ENCODE measurements around the gene PODXL2.

Gene PODXL2

GRCh38 chr3:127715532-127715931 is 86.5 kb downstream of the PODXL2 start:
- H3K36me3 ChIP-seq (ENCODE audit: control insufficient read depth, insufficient read depth, low read length) = no peaks in the 10 kb centered on the region
- peaks cover 6% of the 10 kb centered on the region for H3K4me1 ChIP-seq (ENCODE audit: control insufficient read depth, insufficient read depth, low read length)

GRCh38 chr3:127716384-127716783 is 87.4 kb downstream of the PODXL2 start:
- Histone ChIP-seq H3K27me3 (ENCODE audit: control insufficient read depth, insufficient read depth, low read length) (no peaks in the 10 kb centered on the region), H3K9me3 (ENCODE audit: control insufficient read depth, low read length) (no peaks in the 10 kb centered on the region), H3K4me1 (ENCODE audit: control insufficient read depth, insufficient read depth, low read length) (peaks cover 6% of the 10 kb centered on the region), H3K36me3 (ENCODE audit: control insufficient read depth, insufficient read depth, low read length) (no peaks in the 10 kb centered on the region), H3K4me3 (ENCODE audit: low read length) (no peak overlapping the region), H3K9ac (ENCODE audit: low read length) (no peak overlapping the region)

More at GRCh38 chr3:127715532-127715931, 86.5 kb downstream of the PODXL2 start:
- H3K9ac ChIP-seq (ENCODE audit: low read length) = no peak overlapping the region
- no peak overlapping the region for H3K4me3 ChIP-seq (ENCODE audit: low read length)
- H3K9me3 ChIP-seq (ENCODE audit: control insufficient read depth, low read length) = no peaks in the 10 kb centered on the region
- no peaks in the 10 kb centered on the region for H3K27me3 ChIP-seq (ENCODE audit: control insufficient read depth, insufficient read depth, low read length)

DNA sequence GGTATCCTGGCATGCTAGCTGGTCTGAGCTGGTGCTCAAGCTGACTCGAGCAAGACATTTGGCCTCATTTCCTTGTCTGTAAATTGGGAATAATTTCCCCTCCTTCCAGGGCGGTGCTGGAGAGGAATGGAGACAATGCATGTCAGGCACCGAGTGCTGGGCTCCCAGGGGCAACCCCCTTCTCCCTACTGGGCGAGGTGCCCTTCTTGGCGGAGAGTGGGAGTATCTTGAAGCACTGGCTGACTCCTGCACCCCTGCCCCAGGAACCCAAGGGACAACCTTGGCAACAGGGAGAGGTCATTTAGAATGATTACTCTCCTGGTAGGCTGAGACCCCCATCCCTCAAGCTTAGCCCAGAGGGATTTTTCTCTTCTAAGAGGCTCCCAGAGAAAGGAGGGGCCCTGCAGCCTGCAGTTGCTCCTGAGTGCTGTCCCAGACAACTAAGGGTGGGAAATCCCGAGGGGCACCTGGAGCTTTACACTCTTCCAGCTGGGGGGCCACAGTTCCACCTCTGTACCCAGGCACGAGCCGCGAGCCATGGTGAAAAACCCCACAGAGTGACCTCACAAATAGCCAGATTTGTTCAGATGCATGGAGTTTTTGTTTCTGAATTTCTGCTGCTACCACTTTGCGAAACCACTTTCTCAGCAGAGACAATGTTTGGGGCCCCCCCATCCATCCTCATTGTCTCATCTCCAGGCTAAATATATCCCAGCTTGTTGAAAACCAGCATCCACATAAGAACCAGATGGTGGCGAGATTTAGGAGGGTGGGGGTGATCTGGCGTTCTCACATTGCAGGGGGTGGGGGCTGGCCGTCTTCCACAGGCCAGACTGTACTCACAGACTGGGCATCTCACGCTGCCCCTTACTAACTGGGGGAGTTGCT is 88.6 kb downstream of the PODXL2 start:
- H3K9me3 ChIP-seq (ENCODE audit: control insufficient read depth, low read length) = no peaks in the 10 kb centered on the region
- no peaks in the 10 kb centered on the region for H3K36me3 ChIP-seq (ENCODE audit: control insufficient read depth, insufficient read depth, low read length)
- H3K9ac ChIP-seq (ENCODE audit: low read length) = no peak overlapping the region
- no peak overlapping the region for H3K4me3 ChIP-seq (ENCODE audit: low read length)
- peaks cover 12% of the 10 kb centered on the region for H3K4me1 ChIP-seq (ENCODE audit: control insufficient read depth, insufficient read depth, low read length)
- no peaks in the 10 kb centered on the region for H3K27me3 ChIP-seq (ENCODE audit: control insufficient read depth, insufficient read depth, low read length)

DNA sequence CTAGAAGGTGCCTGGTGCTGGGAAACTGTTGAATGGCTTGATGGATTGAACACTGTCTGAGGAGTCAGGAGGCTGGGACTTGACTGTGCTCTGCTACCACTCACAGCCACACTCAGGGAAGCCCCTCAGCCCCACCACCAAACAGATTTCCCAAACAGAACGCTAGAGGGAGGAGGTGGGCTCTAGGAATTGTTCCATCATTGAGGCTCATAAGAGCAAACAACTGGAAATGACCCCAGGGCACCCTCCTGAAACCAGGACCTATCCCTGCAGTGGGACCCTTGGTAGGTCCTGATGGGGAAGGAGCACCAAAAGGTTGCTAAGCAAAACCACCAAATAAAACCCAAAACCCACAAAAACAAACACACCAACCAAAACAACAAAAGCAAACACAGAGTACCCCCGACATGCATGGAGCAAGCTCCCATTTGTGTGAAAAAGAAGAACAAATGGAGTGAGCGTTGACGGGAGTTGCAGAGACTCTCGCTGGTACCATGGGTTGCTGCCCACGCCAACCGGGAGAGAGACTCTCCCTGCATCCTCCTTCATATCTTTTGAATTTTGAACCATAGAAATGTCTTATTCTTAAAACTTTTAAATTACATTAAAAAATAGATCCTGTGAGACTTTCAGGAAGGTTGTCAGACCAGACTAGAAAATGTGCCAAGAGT is 89.4 kb downstream of the PODXL2 start:
- Histone ChIP-seq H3K9me3 (ENCODE audit: control insufficient read depth, low read length) (no peaks in the 10 kb centered on the region), H3K4me3 (ENCODE audit: low read length) (no peak overlapping the region), H3K36me3 (ENCODE audit: control insufficient read depth, insufficient read depth, low read length) (no peaks in the 10 kb centered on the region), H3K27me3 (ENCODE audit: control insufficient read depth, insufficient read depth, low read length) (no peaks in the 10 kb centered on the region), H3K9ac (ENCODE audit: low read length) (no peak overlapping the region), H3K4me1 (ENCODE audit: control insufficient read depth, insufficient read depth, low read length) (peaks cover 12% of the 10 kb centered on the region)

- Histone ChIP-seq H3K4me1 (ENCODE audit: control insufficient read depth, insufficient read depth, low read length) (peaks cover 12% of the 10 kb centered on the region), H3K9me3 (ENCODE audit: control insufficient read depth, low read length) (no peaks in the 10 kb centered on the region), H3K4me3 (ENCODE audit: low read length) (no peak overlapping the region), H3K36me3 (ENCODE audit: control insufficient read depth, insufficient read depth, low read length) (no peaks in the 10 kb centered on the region), H3K9ac (ENCODE audit: low read length) (no peak overlapping the region), H3K27me3 (ENCODE audit: control insufficient read depth, insufficient read depth, low read length) (no peaks in the 10 kb centered on the region)
Observed at GRCh38 chr3:127718916-127719290, 89.9 kb downstream of the PODXL2 start.

- H3K27me3 ChIP-seq (ENCODE audit: control insufficient read depth, insufficient read depth, low read length) = no peaks in the 10 kb centered on the region
- no peak overlapping the region for H3K4me3 ChIP-seq (ENCODE audit: low read length)
- H3K9me3 ChIP-seq (ENCODE audit: control insufficient read depth, low read length) = no peaks in the 10 kb centered on the region
- no peaks in the 10 kb centered on the region for H3K36me3 ChIP-seq (ENCODE audit: control insufficient read depth, insufficient read depth, low read length)
- peaks cover 11% of the 10 kb centered on the region for H3K4me1 ChIP-seq (ENCODE audit: control insufficient read depth, insufficient read depth, low read length)
- H3K9ac ChIP-seq (ENCODE audit: low read length) = no peak overlapping the region
Observed at GRCh38 chr3:127719369-127719768, 90.4 kb downstream of the PODXL2 start.

DNA sequence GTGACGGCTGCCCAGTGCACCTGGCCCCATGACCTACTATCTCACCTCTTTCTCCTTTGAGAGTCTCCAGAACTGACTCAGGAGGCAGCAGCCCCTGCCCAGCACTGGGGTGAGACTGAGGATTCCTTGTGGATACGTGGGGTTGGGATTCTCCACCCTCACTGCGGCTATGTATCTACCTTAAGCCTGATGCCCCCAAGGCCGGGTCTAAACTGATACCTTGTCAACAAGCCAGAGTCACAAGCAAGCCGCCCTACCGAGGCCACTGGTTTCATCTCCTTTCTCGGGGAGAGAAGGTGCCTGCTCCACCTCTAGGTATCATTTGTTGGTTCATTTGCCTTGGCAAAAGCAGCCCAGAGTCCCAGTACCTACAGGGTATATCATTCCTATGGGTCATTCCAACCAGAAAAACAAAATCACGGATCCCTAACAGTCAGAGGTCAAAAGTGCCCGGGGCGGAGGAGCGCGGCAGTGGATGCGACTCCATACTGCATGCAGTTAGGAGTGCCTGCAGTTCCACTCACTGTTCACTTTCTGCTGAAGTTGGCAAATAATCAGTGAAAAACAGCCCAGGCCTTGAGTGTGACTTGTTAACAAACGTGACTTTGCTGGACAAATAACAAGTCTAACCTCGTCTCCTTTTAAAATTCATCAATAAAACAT is 91.3 kb downstream of the PODXL2 start:
- H3K4me3 ChIP-seq (ENCODE audit: low read length) = no peak overlapping the region
- no peak overlapping the region for H3K9ac ChIP-seq (ENCODE audit: low read length)
- H3K9me3 ChIP-seq (ENCODE audit: control insufficient read depth, low read length) = no peaks in the 10 kb centered on the region
- H3K4me1 ChIP-seq (ENCODE audit: control insufficient read depth, insufficient read depth, low read length) = peaks cover 6% of the 10 kb centered on the region
- no peaks in the 10 kb centered on the region for H3K27me3 ChIP-seq (ENCODE audit: control insufficient read depth, insufficient read depth, low read length)
- no peaks in the 10 kb centered on the region for H3K36me3 ChIP-seq (ENCODE audit: control insufficient read depth, insufficient read depth, low read length)

DNA sequence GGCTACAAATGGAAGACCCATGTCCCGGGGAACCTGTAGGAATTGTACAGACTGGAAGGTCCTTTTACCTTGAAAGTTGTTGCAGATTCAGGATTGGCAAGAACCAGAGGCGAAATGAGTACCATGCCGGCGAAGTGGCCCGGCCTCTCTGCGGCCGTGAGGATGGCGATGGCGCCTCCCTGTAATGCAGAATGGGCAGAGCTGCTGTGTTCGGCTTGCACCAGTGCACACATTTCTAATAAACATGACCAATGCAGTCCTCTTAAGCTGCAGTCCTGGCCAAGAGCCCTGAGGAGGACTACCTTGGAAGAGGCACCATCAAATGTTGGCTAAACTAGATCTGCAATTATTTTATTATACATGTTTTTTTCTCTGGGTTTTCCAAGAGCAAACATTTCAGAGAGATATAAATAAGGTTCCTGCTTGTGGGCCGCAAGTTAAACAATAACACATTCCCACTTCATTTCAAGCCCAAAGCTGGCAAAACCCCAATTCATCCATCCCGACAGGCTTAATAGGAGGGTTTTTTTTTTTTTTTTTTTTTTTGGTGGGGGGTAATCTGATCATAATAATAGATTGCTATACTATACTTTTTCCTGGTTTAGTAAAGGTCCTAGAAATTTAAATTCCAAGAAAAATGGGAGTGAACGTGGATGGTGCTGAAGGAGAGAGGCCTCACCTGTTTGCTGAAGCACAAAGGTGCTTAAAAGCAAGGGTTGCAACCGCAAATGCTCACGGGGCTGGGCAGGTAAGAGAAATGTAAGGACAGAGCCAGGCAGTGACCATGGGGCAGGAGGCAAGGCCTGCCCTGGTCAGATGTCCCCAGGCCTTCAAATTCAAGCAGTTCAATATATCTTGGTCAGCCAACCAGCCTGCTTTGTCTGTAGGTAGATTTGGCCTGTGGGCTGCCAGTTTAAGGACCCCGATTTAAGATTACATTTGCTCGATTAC is 92.3 kb downstream of the PODXL2 start:
- Histone ChIP-seq H3K4me3 (ENCODE audit: low read length) (no peak overlapping the region), H3K36me3 (ENCODE audit: control insufficient read depth, insufficient read depth, low read length) (no peaks in the 10 kb centered on the region), H3K4me1 (ENCODE audit: control insufficient read depth, insufficient read depth, low read length) (peaks cover 6% of the 10 kb centered on the region), H3K9ac (ENCODE audit: low read length) (no peak overlapping the region), H3K9me3 (ENCODE audit: control insufficient read depth, low read length) (no peaks in the 10 kb centered on the region), H3K27me3 (ENCODE audit: control insufficient read depth, insufficient read depth, low read length) (no peaks in the 10 kb centered on the region)

- Histone ChIP-seq H3K4me3 (ENCODE audit: low read length) (no peak overlapping the region), H3K9me3 (ENCODE audit: control insufficient read depth, low read length) (no peaks in the 10 kb centered on the region), H3K27me3 (ENCODE audit: control insufficient read depth, insufficient read depth, low read length) (no peaks in the 10 kb centered on the region), H3K36me3 (ENCODE audit: control insufficient read depth, insufficient read depth, low read length) (no peaks in the 10 kb centered on the region), H3K4me1 (ENCODE audit: control insufficient read depth, insufficient read depth, low read length) (peaks cover 6% of the 10 kb centered on the region), H3K9ac (ENCODE audit: low read length) (no peak overlapping the region)
Observed at GRCh38 chr3:127722091-127722784, 93.3 kb downstream of the PODXL2 start.

Data from mucosa of stomach (tissue), 1 donor.